Upper lobe of left lung (tissue), 6 donors: Measurements from ENCODE around the gene CDADC1. TPM values are rescaled to one million over a fixed set of nuclear protein-coding genes. Genes with fewer than 3 reads are reported as not detected.

Experiments used
- ATAC-seq, 2 donors: fragments of 200-7000 bp; cut with Tn5 transposase; one replicate each; pipeline ENCODE4 v1.9.1; 2022; ENCODE audit warnings: mild to moderate bottlenecking in 2 of 2, moderate library complexity in 2 of 2; ENCODE audit not compliant: low FRiP score in 2 of 2
- DNase-seq, 2 donors: peaks; one replicate each; pipeline ENCODE4 v3.0.0-alpha.2; 2019 to 2020
- H3K27ac ChIP-seq, 4 donors: fragments of 200-600 bp; sonication (generic); one replicate each; pipeline ENCODE4 v1.5.1; 2016 to 2019
- H3K27me3 ChIP-seq, 4 donors: fragments of 200-600 bp; sonication (generic); one replicate each; pipeline ENCODE4 v1.5.1; 2017 to 2019
- H3K36me3 ChIP-seq, 4 donors: fragments of 200-600 bp; sonication (generic); one replicate each; pipeline ENCODE4 v1.5.1; 2016 to 2019
- H3K4me1 ChIP-seq, 4 donors: fragments of 200-600 bp; sonication (generic); one replicate each; pipeline ENCODE4 v1.5.1; 2018 to 2019
- H3K4me3 ChIP-seq, 4 donors: fragments of 200-600 bp; sonication (generic); one replicate each; pipeline ENCODE4 v1.5.1; 2017 to 2019; ENCODE audit warnings: mild to moderate bottlenecking in 2 of 4, moderate library complexity in 1 of 4
- H3K9me3 ChIP-seq, 4 donors: fragments of 200-600 bp; sonication (generic); one replicate each; pipeline ENCODE4 v1.5.1; 2018 to 2019
- EP300 ChIP-seq, 4 donors: sonication (generic); formaldehyde crosslinking; IDR thresholded peaks; one replicate each; pipeline ENCODE4 v1.5.1; 2017; ENCODE audit warnings: antibody characterized with exemption in 4 of 4, control low read depth in 2 of 4
- POLR2A ChIP-seq, 4 donors: fragments of 450-650 bp; IDR thresholded peaks; one replicate each; pipeline ENCODE4 v1.5.1; 2016 to 2017; ENCODE audit warnings: antibody characterized with exemption in 4 of 4, mild to moderate bottlenecking in 2 of 4
- POLR2AphosphoS5 ChIP-seq, 2 donors: sonication (generic); formaldehyde crosslinking; IDR thresholded peaks; one replicate each; pipeline ENCODE4 v1.5.1; 2017; ENCODE audit warnings: antibody characterized with exemption in 2 of 2
- WGBS, 2 donors: methylation state at CpG; one replicate each; pipeline ENCODE4 v1.1.5; 2017 to 2018; 5-methylcytosine and 5-hydroxymethylcytosine counted together
- total RNA-seq, 6 donors: library from RNA; depleted of rRNA in 4 of 6; stranded (reverse); fragments of >200 nt in 4 of 6; gene quantifications; one replicate each; pipeline versions ENCODE4 v1.1.0 to v1.2.1, GENCODE V29; 2016 to 2021
- TF ChIP-seq, protein P1 (sequence below), 6 experiments: fragments of 450-650 bp in 4 of 6; fragments of 200-600 bp in 2 of 6; sonication (generic) in 2 of 6; IDR thresholded peaks; one replicate each; pipeline ENCODE4 v1.5.1; 2016 to 2019; ENCODE audit warnings: antibody characterized with exemption in 6 of 6
- donor health status: DM: no; HTN: no; CAD: no; lungs with moderate emphysema.
- donor health status: DM: no; HTN: yes; CAD: no; lungs with severe emphysema.

The CDADC1 gene
- total RNA-seq, 6 donors from 2014 or later, result 4.2 to 16.4 (median 10.6) TPM

DNA sequence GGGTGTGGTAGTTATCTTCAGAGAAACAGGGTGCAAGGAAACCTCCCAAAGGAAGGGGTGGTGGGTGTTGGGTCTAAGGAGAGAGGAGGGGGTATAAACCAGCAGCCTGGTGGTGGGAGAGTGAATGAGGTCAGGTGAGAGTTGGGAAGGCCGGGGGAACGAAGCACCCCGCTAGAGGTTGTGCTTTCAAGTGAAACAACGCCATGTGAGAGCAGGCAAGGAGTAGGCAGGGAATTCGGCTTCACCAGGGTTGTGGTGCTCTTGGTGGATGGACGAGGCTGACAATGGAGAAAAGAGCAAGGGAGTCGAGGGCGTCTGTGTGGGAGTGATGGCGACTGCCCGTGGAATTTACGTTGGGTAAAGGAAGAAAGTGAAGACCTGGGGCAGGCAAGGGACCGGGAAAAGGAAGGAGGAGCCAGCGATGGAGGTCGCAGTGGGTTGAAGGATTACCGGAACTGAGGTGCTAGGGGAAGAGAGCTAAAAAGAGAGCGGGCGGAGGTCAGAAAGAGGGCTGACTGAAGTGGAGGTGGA, 29.7 kb upstream of the CDADC1 start:
- no peak for ATAC-seq
- 47 to 58% methylated on average over 17 of the region's 17 CpGs for WGBS, 2 donors
- H3K27me3 ChIP-seq, result peaks cover 0 to 23% (median 12%) of the 10 kb centered on the region in 4 donors

DNA sequence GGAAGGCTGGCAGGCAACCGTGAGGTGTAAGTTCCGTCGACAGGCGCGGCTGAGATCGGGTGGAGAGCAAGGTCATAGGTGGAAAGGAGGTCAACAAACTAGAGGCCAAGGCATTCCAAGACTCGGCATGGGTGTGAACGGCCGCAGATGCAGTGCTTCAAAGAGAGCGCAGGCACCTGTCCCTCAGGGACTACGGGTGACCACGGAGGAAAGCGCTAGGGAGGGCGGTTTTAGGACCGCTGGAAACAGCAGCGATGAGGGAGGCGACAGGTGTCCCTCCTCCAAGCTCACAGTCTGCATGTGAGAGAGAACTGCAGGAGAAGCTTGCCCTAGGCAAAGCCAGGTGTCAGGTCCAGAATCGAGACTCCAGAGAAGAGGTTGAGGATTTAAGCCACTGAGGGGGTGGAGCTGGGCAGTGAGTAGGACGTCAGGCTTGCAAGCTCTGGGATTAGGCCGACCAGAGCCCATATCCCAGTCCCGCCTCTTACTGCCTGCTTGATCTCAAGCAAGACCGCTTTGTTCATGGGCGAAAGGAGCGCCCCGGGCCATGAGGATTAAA, 29.2 kb upstream of the CDADC1 start:
- Histone ChIP-seq H3K27me3 (peaks cover 0 to 23% (median 12%) of the 10 kb centered on the region in 4 donors), H3K4me1 (peaks cover 23 to 44% (median 28%) of the 10 kb centered on the region in 4 donors), H3K4me3 (peak overlapping the region in 1 of 4 donors; percentile 14), H3K27ac (no peak overlapping the region), H3K9me3 (no peaks in the 10 kb centered on the region), H3K36me3 (no peaks in the 10 kb centered on the region)
- TF ChIP-seq POLR2AphosphoS5 (IDR thresholded peaks at IDR 0.05) (no peak), POLR2A (IDR thresholded peaks at IDR 0.05) (no peak), EP300 (IDR thresholded peaks at IDR 0.05) (no peak)
- TF ChIP-seq, protein P1, sequence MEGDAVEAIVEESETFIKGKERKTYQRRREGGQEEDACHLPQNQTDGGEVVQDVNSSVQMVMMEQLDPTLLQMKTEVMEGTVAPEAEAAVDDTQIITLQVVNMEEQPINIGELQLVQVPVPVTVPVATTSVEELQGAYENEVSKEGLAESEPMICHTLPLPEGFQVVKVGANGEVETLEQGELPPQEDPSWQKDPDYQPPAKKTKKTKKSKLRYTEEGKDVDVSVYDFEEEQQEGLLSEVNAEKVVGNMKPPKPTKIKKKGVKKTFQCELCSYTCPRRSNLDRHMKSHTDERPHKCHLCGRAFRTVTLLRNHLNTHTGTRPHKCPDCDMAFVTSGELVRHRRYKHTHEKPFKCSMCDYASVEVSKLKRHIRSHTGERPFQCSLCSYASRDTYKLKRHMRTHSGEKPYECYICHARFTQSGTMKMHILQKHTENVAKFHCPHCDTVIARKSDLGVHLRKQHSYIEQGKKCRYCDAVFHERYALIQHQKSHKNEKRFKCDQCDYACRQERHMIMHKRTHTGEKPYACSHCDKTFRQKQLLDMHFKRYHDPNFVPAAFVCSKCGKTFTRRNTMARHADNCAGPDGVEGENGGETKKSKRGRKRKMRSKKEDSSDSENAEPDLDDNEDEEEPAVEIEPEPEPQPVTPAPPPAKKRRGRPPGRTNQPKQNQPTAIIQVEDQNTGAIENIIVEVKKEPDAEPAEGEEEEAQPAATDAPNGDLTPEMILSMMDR (IDR thresholded peaks at IDR 0.05), result no peak
- WGBS, 2 donors, result 44 to 46% methylated on average over 25 of the region's 25 CpGs
- ATAC-seq, result no peak
- no peak for DNase-seq

More for the DNA sequence above, 29.7 kb upstream of the CDADC1 start:
- peaks cover 23 to 44% (median 28%) of the 10 kb centered on the region in 4 donors for H3K4me1 ChIP-seq
- no peaks in the 10 kb centered on the region for H3K36me3 ChIP-seq
- no peak overlapping the region for H3K27ac ChIP-seq
- TF ChIP-seq, protein P1 (IDR thresholded peaks at IDR 0.05), result no peak
- TF ChIP-seq POLR2AphosphoS5 (IDR thresholded peaks at IDR 0.05), result no peak
- H3K4me3 ChIP-seq, result peak overlapping the region in 1 of 4 donors; percentile 14
- H3K9me3 ChIP-seq, result no peaks in the 10 kb centered on the region
- no peak for DNase-seq

DNA sequence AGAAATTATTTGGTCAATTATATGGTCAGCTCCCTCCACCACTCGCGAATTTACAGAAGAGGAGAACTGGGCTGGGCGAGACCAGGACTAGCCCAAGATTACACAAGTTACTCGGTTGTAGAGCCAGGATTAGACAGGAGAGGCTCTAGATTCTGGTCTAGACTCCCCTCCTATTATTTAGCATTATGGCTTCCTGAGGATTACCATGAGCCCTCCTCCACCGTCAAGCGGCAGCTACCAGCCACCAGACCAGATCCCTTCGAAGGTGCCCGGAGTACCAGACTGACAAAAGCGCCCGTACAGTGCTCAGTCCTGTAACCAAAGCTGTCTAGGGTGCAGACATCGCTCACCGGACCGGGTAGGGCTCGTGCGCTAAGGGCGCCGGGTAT, 28.1 kb upstream of the CDADC1 start:
- TF ChIP-seq POLR2AphosphoS5 (IDR thresholded peaks at IDR 0.05) (no peak), POLR2A (IDR thresholded peaks at IDR 0.05) (no peak), EP300 (IDR thresholded peaks at IDR 0.05) (no peak)
- TF ChIP-seq, protein P1 (IDR thresholded peaks at IDR 0.05), result no peak
- H3K9me3 ChIP-seq, result no peaks in the 10 kb centered on the region
- DNase-seq, result no peak
- no peaks in the 10 kb centered on the region for H3K36me3 ChIP-seq
- peak overlapping the region in 3 of 4 donors; percentile 55 to 57 (median 56) for H3K4me3 ChIP-seq
- H3K27ac ChIP-seq, result no peak overlapping the region
- no peak for ATAC-seq
- 23 to 24% methylated on average over 9 to 10 of the region's 17 CpGs for WGBS, 2 donors
- H3K4me1 ChIP-seq, result peaks cover 23 to 43% (median 27%) of the 10 kb centered on the region in 4 donors
- H3K27me3 ChIP-seq, result peaks cover 0 to 23% (median 12%) of the 10 kb centered on the region in 4 donors

DNA sequence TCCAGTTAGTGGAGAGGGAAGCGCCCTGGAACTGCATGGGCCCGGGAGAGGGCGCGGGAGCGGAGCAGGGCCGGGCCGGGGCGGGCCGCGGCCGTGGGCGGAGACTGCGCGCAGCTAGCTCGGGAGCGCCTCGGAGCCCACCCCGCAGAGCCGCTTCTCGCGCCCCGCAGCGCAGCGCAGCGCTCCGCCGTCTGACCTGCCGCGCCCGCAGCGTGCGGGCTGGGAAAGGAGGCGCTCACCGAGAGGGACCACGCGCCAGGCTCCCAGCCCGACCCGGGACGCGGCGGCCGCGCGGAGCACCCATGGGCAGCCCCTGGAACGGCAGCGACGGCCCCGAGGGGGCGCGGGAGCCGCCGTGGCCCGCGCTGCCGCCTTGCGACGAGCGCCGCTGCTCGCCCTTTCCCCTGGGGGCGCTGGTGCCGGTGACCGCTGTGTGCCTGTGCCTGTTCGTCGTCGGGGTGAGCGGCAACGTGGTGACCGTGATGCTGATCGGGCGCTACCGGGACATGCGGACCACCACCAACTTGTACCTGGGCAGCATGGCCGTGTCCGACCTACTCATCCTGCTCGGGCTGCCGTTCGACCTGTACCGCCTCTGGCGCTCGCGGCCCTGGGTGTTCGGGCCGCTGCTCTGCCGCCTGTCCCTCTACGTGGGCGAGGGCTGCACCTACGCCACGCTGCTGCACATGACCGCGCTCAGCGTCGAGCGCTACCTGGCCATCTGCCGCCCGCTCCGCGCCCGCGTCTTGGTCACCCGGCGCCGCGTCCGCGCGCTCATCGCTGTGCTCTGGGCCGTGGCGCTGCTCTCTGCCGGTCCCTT, 27.5 kb upstream of the CDADC1 start, which contains the start of gene MLNR:
MLNR (plus strand) TSS at position 303 of the 820 bp plus-strand sequence; CDS start at position 303, 0 bp downstream.
- WGBS, 2 donors, result 9% methylated on average over 24 of the region's 111 CpGs; no CpG with 5 or more reads in 1 of the 2 donors
- Histone ChIP-seq H3K4me3 (peak within 1 kb of the TSS in 3 of 4 donors; percentile 55 to 57 (median 56)), H3K4me1 (peaks cover 21 to 40% (median 24%) of the 10 kb centered on the region in 4 donors), H3K36me3 (no peaks in the 10 kb centered on the region), H3K9me3 (no peaks in the 10 kb centered on the region), H3K27ac (no peak within 1 kb of the TSS), H3K27me3 (peaks cover 0 to 23% (median 12%) of the 10 kb centered on the region in 4 donors)
- peak; percentile 38 to 88 for DNase-seq
- TF ChIP-seq, protein P1 (IDR thresholded peaks at IDR 0.05), result peak in 4 of 6 experiments; percentile 9 to 66 (median 36)
- TF ChIP-seq POLR2AphosphoS5 (IDR thresholded peaks at IDR 0.05), result no peak
- ATAC-seq, result peak; percentile 45 to 85
